SH-SY5Y (cell line): ENCODE results near the gene OGT.

Source experiments
- GATA2 ChIP-seq: IDR thresholded peaks from 2 replicates; pipeline ENCODE4 v1.6.1; 2011; ENCODE audit warnings: mild to moderate bottlenecking, low read depth, low read length
- GATA3 ChIP-seq: IDR thresholded peaks from 2 replicates; pipeline ENCODE4 v1.6.1; 2011; ENCODE audit warnings: low read depth, mild to moderate bottlenecking, low read length, moderate library complexity

DNA sequence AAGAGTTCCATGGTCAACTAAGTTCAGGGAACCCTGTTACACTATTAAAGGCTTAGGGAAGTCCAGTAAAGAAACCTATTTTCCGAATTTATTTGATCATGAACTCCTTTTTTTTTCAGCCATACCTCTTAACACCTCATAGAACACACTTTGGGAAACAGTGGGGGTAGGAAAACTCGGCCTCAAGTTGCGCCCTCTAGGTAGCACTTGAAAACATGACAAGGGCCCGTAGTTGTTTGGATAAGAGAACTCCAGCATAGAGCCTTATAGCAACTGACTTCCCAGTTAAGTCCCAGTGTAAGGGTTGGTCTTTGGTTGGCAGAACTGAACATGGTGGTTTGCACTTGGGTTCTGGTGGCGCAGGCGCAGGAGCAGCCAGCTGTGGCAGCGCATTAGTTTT is 14.4 kb downstream of the OGT start:
- TF ChIP-seq GATA2 (no peak), GATA3 (no peak)
